SU-DHL-6 (cell line): ENCODE results near the gene RNF32.

Experiments used
- H2AFZ ChIP-seq: fragments of 200-600 bp; sonication (generic); 2 replicates; pipeline ENCODE4 v1.6.1; 2014; ENCODE audit warnings: low read depth, mild to moderate bottlenecking, moderate library complexity, mixed read lengths, antibody characterized with exemption, low read length; ENCODE audit not compliant: severe bottlenecking
- H3F3A ChIP-seq: fragments of 200-600 bp; shearing (Covaris generic); 2 replicates; pipeline ENCODE4 v1.6.0; 2016; ENCODE audit warnings: antibody characterized with exemption, mild to moderate bottlenecking; ENCODE audit not compliant: insufficient read depth
- H3K27ac ChIP-seq: fragments of 200-600 bp; sonication (generic); 2 replicates; pipeline ENCODE4 v1.5.1; 2016; ENCODE audit warnings: low read depth, mild to moderate bottlenecking, low read length, moderate library complexity, mixed read lengths
- H3K27me3 ChIP-seq: fragments of 200-600 bp; sonication (generic), shearing (Covaris generic); 2 replicates; pipeline ENCODE4 v1.6.0; 2014; ENCODE audit warnings: mild to moderate bottlenecking, low read length
- H3K36me3 ChIP-seq: fragments of 200-600 bp; sonication (generic); 2 replicates; pipeline ENCODE4 v1.6.1; 2014; ENCODE audit warnings: mild to moderate bottlenecking, low read length, mixed read lengths
- H3K4me2 ChIP-seq: fragments of 300-600, 200-600 bp; shearing (Covaris generic), sonication (generic); 2 replicates; pipeline ENCODE4 v1.6.0; 2014; ENCODE audit warnings: low read length, low read depth, mild to moderate bottlenecking; ENCODE audit not compliant: poor library complexity, severe bottlenecking
- H3K4me3 ChIP-seq: fragments of 200-600 bp; sonication (generic); 2 replicates; pipeline ENCODE4 v1.5.1; 2014; ENCODE audit warnings: antibody characterized with exemption, low read length, mild to moderate bottlenecking, mixed read lengths; ENCODE audit not compliant: insufficient read depth, poor library complexity, severe bottlenecking
- H3K79me2 ChIP-seq: fragments of 200-600 bp; sonication (generic); 2 replicates; pipeline ENCODE4 v1.6.1; 2014; ENCODE audit warnings: mild to moderate bottlenecking, low read length, moderate library complexity; ENCODE audit not compliant: insufficient read depth
- H3K9ac ChIP-seq: fragments of 200-600 bp; sonication (generic); 2 replicates; pipeline ENCODE4 v1.7.0; 2014; ENCODE audit warnings: mild to moderate bottlenecking, low read length
- H3K9me2 ChIP-seq: fragments of 200-600 bp; sonication (generic); replicated peaks from 2 replicates; pipeline ENCODE4 v1.6.1; 2014; ENCODE audit warnings: low read length; ENCODE audit not compliant: insufficient read depth
- H3K9me3 ChIP-seq: fragments of 200-600 bp; sonication (generic); 2 replicates; pipeline ENCODE4 v1.6.1; 2014; ENCODE audit warnings: low read length, mixed read lengths; ENCODE audit not compliant: insufficient read depth
- H4K20me1 ChIP-seq: fragments of 200-600 bp; sonication (generic); 2 replicates; pipeline ENCODE4 v1.6.1; 2014; ENCODE audit warnings: low read depth, mild to moderate bottlenecking, antibody characterized with exemption, low read length, moderate library complexity, mixed read lengths
- EZH2phosphoT487 ChIP-seq: fragments of 200-600 bp; sonication (generic), shearing (Covaris generic); conservative IDR thresholded peaks from 2 replicates; pipeline ENCODE4 v1.6.1; 2018; ENCODE audit warnings: mild to moderate bottlenecking, antibody characterized with exemption, low read length, moderate library complexity, mixed read lengths
- TF ChIP-seq, protein P1 (sequence below): fragments of 200-600 bp; sonication (generic); IDR thresholded peaks from one replicate; pipeline ENCODE4 v1.5.1; 2017; ENCODE audit warnings: antibody characterized with exemption, mild to moderate bottlenecking, low read length, moderate library complexity; ENCODE audit not compliant: insufficient read depth, poor library complexity, severe bottlenecking

RNF32 gene

DNA sequence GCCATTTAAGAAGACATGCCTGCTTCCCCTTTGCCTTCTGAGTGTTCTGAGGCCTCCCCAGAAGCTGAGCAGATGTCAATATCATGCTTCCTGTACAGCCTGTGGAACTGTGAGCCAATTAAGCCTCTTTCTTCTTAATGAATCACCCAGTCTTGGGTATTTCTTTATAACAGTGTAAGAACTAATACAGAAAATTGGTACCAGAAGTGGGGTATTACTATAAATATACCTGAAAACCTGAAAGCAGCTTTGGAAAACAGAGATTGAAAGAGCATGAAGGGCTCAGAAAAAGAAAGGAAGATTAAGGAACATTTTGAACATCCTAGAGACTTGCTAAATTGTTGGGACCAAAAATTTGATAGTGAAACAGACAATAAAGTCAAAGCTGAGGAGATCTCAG is 12.0 kb upstream of the RNF32 start:
- no peaks in the 10 kb centered on the region for H3K27me3 ChIP-seq
- H3K4me2 ChIP-seq: no peak overlapping the region
- H3K9ac ChIP-seq: no peak overlapping the region
- TF ChIP-seq, protein P1, sequence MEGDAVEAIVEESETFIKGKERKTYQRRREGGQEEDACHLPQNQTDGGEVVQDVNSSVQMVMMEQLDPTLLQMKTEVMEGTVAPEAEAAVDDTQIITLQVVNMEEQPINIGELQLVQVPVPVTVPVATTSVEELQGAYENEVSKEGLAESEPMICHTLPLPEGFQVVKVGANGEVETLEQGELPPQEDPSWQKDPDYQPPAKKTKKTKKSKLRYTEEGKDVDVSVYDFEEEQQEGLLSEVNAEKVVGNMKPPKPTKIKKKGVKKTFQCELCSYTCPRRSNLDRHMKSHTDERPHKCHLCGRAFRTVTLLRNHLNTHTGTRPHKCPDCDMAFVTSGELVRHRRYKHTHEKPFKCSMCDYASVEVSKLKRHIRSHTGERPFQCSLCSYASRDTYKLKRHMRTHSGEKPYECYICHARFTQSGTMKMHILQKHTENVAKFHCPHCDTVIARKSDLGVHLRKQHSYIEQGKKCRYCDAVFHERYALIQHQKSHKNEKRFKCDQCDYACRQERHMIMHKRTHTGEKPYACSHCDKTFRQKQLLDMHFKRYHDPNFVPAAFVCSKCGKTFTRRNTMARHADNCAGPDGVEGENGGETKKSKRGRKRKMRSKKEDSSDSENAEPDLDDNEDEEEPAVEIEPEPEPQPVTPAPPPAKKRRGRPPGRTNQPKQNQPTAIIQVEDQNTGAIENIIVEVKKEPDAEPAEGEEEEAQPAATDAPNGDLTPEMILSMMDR: no peak
- no peaks in the 10 kb centered on the region for H3K9me3 ChIP-seq
- H3K9me2 ChIP-seq: no peaks in the 10 kb centered on the region
- no peaks in the 10 kb centered on the region for H4K20me1 ChIP-seq
- H3F3A ChIP-seq: no peaks in the 10 kb centered on the region
- H3K4me3 ChIP-seq: no peak overlapping the region
- H2AFZ ChIP-seq: no peak overlapping the region
- H3K27ac ChIP-seq: no peak overlapping the region
- H3K36me3 ChIP-seq: no peaks in the 10 kb centered on the region
- H3K79me2 ChIP-seq: no peaks in the 10 kb centered on the region

DNA sequence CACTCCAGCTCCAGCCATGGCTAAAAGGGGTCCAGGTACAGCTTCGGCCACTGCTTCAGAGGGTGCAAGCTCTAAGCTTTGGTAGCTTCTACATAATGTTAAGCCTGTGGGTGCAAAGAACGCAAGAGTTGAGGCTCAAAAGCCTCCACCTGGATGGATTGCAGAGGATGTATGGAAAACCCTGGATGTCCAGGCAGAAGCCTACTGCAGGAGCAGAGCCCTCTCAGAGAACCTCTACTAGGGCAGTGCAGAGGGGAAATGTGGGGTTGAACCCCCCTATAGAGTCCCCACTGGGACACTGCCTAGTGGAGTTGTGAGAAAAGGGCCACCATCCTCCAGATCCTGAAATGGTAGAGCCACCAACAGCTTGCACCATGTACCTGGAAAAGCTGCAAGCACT is 10.7 kb upstream of the RNF32 start:
- Histone ChIP-seq H4K20me1 (no peaks in the 10 kb centered on the region), H3K9me3 (no peaks in the 10 kb centered on the region), H3K27ac (no peak overlapping the region), H3K9ac (no peak overlapping the region), H3F3A (no peaks in the 10 kb centered on the region), H3K9me2 (no peaks in the 10 kb centered on the region), H3K4me3 (no peak overlapping the region), H3K36me3 (no peaks in the 10 kb centered on the region), H3K27me3 (no peaks in the 10 kb centered on the region), H3K79me2 (no peaks in the 10 kb centered on the region), H3K4me2 (no peak overlapping the region), H2AFZ (no peak overlapping the region)
- no peak for TF ChIP-seq EZH2phosphoT487
- TF ChIP-seq, protein P1: no peak

DNA sequence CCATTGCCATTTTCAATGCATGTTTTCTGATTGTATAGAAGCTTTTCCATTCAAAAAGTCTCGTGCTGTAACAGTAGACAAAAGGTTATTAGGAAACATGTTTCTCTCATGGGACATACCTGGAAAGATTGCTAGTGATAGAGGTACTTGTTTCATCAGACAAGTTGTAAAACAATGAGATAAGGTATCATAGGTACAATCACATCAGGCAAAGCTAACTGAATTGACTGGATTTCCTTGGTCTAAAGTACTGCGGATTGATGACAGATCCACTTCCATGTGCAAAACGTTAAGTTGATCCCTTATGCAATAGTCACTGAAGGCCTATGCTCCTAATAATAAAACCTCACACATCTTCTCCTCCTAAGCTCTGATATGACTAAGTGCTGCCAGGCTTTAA is 6.5 kb upstream of the RNF32 start:
- Histone ChIP-seq H3F3A (no peaks in the 10 kb centered on the region), H3K9me3 (no peaks in the 10 kb centered on the region)

More for the DNA sequence above, 6.5 kb upstream of the RNF32 start:
- no peaks in the 10 kb centered on the region for H3K9me2 ChIP-seq
- H3K27me3 ChIP-seq: no peaks in the 10 kb centered on the region
- H4K20me1 ChIP-seq: 0 out of 2 replicates have a peak, but pooled peaks cover 3% of the 10 kb centered on the region
- H2AFZ ChIP-seq: no peak overlapping the region
- no peaks in the 10 kb centered on the region for H3K79me2 ChIP-seq
- H3K9ac ChIP-seq: no peak overlapping the region
- no peak overlapping the region for H3K27ac ChIP-seq
- no peak overlapping the region for H3K4me3 ChIP-seq
- no peaks in the 10 kb centered on the region for H3K36me3 ChIP-seq
- no peak for TF ChIP-seq EZH2phosphoT487
- TF ChIP-seq, protein P1: no peak
- H3K4me2 ChIP-seq: no peak overlapping the region
